ENCODE measurements around the gene FOXN1.

Gene FOXN1

DNA sequence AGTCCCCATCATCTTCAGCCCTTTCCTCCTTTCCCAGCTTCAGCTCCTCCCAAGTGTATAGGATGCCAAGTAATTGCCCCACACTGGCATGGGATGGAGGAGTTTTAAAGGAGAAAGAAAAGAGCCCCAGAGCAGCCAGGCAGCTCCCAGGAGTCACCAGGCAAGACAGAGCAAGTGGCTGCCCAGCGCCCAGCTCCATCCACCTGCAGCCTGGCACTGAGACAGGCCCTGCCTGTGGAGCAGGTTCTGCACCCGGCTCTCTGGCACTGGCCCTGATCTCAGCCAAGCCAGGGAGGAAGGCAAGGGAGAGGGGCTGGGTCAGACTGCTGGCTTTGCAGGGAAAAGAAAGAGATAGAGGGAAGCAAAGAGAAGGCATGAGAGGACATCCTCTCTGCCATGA lies 21.7 kb downstream of the FOXN1 start:
- Mint-ChIP-seq H3K9me3 (no peaks in the 10 kb centered on the region), H3K4me1 (peaks cover 96% of the 10 kb centered on the region), H3K27ac (peak overlapping the region; percentile 57), H3K36me3 (ENCODE audit: low read depth) (no peaks in the 10 kb centered on the region), H3K4me3 (no peak overlapping the region), H3K27me3 (ENCODE audit: low read depth, poor library complexity) (peaks cover 11% of the 10 kb centered on the region)
- TF ChIP-seq, protein P1, sequence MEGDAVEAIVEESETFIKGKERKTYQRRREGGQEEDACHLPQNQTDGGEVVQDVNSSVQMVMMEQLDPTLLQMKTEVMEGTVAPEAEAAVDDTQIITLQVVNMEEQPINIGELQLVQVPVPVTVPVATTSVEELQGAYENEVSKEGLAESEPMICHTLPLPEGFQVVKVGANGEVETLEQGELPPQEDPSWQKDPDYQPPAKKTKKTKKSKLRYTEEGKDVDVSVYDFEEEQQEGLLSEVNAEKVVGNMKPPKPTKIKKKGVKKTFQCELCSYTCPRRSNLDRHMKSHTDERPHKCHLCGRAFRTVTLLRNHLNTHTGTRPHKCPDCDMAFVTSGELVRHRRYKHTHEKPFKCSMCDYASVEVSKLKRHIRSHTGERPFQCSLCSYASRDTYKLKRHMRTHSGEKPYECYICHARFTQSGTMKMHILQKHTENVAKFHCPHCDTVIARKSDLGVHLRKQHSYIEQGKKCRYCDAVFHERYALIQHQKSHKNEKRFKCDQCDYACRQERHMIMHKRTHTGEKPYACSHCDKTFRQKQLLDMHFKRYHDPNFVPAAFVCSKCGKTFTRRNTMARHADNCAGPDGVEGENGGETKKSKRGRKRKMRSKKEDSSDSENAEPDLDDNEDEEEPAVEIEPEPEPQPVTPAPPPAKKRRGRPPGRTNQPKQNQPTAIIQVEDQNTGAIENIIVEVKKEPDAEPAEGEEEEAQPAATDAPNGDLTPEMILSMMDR (IDR thresholded peaks at IDR 0.05): no peak
- no peak for DNase-seq

DNA sequence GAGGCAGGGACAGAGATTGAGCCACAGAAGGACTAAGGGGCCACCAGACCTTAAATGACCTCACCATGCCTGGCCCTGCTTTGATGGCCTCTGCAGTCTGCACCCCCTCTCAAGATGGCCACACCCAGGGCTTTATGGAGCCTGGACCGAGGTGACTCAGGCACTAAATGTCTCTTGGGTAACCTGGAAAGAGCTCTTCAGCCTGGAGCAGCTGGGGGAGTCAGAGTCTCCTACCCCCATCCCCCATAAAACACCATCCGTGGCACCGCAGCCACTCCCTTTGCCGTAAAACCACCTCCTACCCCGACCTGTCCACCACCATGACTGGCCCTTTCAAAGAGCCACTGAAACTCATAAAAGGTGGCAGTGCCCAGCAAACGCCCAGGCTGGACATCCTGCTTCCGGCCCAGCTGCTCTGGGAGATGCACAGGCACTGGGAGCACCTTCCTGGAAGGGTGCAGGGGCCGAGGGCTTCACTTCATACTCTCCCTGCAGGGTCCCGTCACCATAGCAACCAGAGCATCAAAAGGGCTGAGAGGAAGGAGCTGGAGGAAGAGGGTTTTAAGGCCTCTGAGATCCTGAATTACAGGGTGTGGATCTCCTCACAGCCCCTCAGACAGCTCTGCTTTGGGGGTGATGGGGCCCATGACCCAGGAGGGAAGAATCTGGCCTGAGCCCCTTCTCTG lies 22.3 kb downstream of the FOXN1 start:
- Mint-ChIP-seq H3K4me1 (peaks cover 96% of the 10 kb centered on the region), H3K27me3 (ENCODE audit: low read depth, poor library complexity) (peaks cover 11% of the 10 kb centered on the region), H3K4me3 (no peak overlapping the region), H3K27ac (no peak overlapping the region), H3K9me3 (no peaks in the 10 kb centered on the region), H3K36me3 (ENCODE audit: low read depth) (no peaks in the 10 kb centered on the region)
- no peak for DNase-seq
- TF ChIP-seq, protein P1 (IDR thresholded peaks at IDR 0.05): no peak

DNA sequence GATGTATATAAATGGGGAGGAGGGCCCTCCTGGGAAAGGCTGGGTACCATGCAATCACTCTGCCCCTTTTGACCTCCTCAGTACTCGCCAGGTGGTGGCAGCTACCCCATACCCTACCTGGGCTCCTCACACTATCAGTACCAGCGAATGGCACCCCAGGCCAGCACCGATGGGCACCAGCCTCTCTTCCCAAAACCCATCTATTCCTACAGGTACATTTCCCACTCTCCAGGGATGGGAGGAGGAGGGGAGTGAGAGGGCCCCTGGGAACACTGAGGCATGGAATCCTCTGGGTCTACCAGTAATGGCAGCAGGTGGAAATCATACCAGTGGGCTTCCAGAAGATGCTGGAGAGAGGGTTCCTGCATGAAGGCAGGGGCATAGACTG lies 22.9 kb downstream of the FOXN1 start:
- no peak for DNase-seq
- peaks cover 96% of the 10 kb centered on the region for H3K4me1 Mint-ChIP-seq
- TF ChIP-seq, protein P1 (IDR thresholded peaks at IDR 0.05): no peak
- H3K27ac Mint-ChIP-seq: no peak overlapping the region
- H3K4me3 Mint-ChIP-seq: no peak overlapping the region
- no peaks in the 10 kb centered on the region for H3K36me3 Mint-ChIP-seq (ENCODE audit: low read depth)
- H3K27me3 Mint-ChIP-seq (ENCODE audit: low read depth, poor library complexity): peaks cover 10% of the 10 kb centered on the region
- no peaks in the 10 kb centered on the region for H3K9me3 Mint-ChIP-seq

DNA sequence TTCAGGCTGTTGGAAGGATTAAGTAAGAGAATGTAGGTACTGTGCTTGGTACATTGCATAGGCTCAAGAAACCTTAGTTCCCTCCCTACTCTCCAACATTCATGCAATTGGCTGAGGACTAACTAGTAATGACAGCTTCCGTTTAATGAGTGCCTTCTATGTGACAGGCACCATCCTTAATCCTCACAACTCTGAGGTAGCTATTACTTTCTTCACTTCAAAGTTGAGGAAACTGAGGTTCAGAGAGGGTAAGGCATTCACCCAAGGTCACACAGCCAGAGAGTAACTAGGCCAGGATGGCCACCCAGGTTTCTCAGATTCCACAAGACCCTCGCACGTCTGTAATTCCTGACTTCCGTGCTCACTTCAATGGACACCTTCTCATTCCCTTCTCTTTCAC lies 24.1 kb downstream of the FOXN1 start:
- H3K9me3 Mint-ChIP-seq: no peaks in the 10 kb centered on the region
- H3K4me1 Mint-ChIP-seq: peaks cover 89% of the 10 kb centered on the region
- peaks cover 8% of the 10 kb centered on the region for H3K27me3 Mint-ChIP-seq (ENCODE audit: low read depth, poor library complexity)
- DNase-seq: no peak
- TF ChIP-seq, protein P1 (IDR thresholded peaks at IDR 0.05): no peak
- no peak overlapping the region for H3K4me3 Mint-ChIP-seq
- H3K36me3 Mint-ChIP-seq (ENCODE audit: low read depth): no peaks in the 10 kb centered on the region
- H3K27ac Mint-ChIP-seq: no peak overlapping the region

DNA sequence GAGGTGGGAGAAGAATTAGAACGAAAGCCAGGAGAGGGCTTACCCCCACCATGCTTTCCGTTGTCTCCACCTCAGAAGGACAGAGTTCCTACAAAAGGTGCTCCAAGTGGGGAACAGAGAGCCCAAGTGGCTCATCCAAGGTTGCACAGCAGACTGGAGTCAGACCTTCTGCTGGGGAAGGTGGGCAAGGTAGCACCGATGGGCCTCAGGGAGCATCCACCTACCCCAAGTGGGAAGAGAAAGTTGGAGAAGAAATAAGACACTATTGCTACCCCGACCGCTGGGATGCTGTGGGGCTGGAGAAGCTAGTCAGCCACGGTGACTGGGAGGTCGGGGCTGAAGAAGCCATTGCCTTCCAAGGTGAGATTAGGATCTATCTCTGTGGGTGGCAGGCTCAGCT lies 24.8 kb downstream of the FOXN1 start:
- TF ChIP-seq, protein P1 (IDR thresholded peaks at IDR 0.05): no peak
- Mint-ChIP-seq H3K4me3 (no peak overlapping the region), H3K27ac (no peak overlapping the region), H3K9me3 (no peaks in the 10 kb centered on the region), H3K36me3 (ENCODE audit: low read depth) (no peaks in the 10 kb centered on the region), H3K4me1 (peaks cover 87% of the 10 kb centered on the region), H3K27me3 (ENCODE audit: low read depth, poor library complexity) (peaks cover 8% of the 10 kb centered on the region)
- DNase-seq: no peak
